ENCODE results near the gene TMEM145. TPM values are rescaled to one million over a fixed set of nuclear protein-coding genes. Genes with fewer than 3 reads are reported as not detected.

The TMEM145 gene
- total RNA-seq, 1 donor, result not detected

GRCh38 chr19:42291435-42291810 is 21.7 kb upstream of the TMEM145 start:
- no peaks in the 10 kb centered on the region for H3K27me3 ChIP-seq (ENCODE audit: insufficient read depth, low read length)
- H3K4me3 ChIP-seq (ENCODE audit: low read length), result no peak overlapping the region
- H3K4me1 ChIP-seq (ENCODE audit: insufficient read depth, low read length), result peaks cover 5% of the 10 kb centered on the region
- H3K9me3 ChIP-seq (ENCODE audit: low read depth, low read length), result no peaks in the 10 kb centered on the region

GRCh38 chr19:42292042-42292960 is 20.8 kb upstream of the TMEM145 start:
- Histone ChIP-seq H3K4me3 (ENCODE audit: low read length) (no peak overlapping the region), H3K27me3 (ENCODE audit: insufficient read depth, low read length) (no peaks in the 10 kb centered on the region), H3K9me3 (ENCODE audit: low read depth, low read length) (no peaks in the 10 kb centered on the region), H3K4me1 (ENCODE audit: insufficient read depth, low read length) (no peaks in the 10 kb centered on the region)

- Histone ChIP-seq H3K4me3 (ENCODE audit: low read length) (no peak overlapping the region), H3K9me3 (ENCODE audit: low read depth, low read length) (no peaks in the 10 kb centered on the region), H3K27me3 (ENCODE audit: insufficient read depth, low read length) (no peaks in the 10 kb centered on the region), H3K4me1 (ENCODE audit: insufficient read depth, low read length) (no peaks in the 10 kb centered on the region)
Observed at GRCh38 chr19:42292963-42293362, 20.1 kb upstream of the TMEM145 start.

GRCh38 chr19:42293540-42293939 is 19.6 kb upstream of the TMEM145 start:
- Histone ChIP-seq H3K9me3 (ENCODE audit: low read depth, low read length) (no peaks in the 10 kb centered on the region), H3K4me3 (ENCODE audit: low read length) (no peak overlapping the region), H3K4me1 (ENCODE audit: insufficient read depth, low read length) (no peaks in the 10 kb centered on the region), H3K27me3 (ENCODE audit: insufficient read depth, low read length) (no peaks in the 10 kb centered on the region)

- Histone ChIP-seq H3K4me3 (ENCODE audit: low read length) (no peak overlapping the region), H3K9me3 (ENCODE audit: low read depth, low read length) (no peaks in the 10 kb centered on the region), H3K27me3 (ENCODE audit: insufficient read depth, low read length) (no peaks in the 10 kb centered on the region), H3K4me1 (ENCODE audit: insufficient read depth, low read length) (no peaks in the 10 kb centered on the region)
Observed at GRCh38 chr19:42293948-42294347, 19.2 kb upstream of the TMEM145 start.

GRCh38 chr19:42294471-42295137 is 18.5 kb upstream of the TMEM145 start:
- no peaks in the 10 kb centered on the region for H3K9me3 ChIP-seq (ENCODE audit: low read depth, low read length)
- H3K4me1 ChIP-seq (ENCODE audit: insufficient read depth, low read length), result no peaks in the 10 kb centered on the region

GRCh38 chr19:42295342-42295741 is 17.8 kb upstream of the TMEM145 start:
- Histone ChIP-seq H3K9me3 (ENCODE audit: low read depth, low read length) (no peaks in the 10 kb centered on the region), H3K4me1 (ENCODE audit: insufficient read depth, low read length) (no peaks in the 10 kb centered on the region), H3K27me3 (ENCODE audit: insufficient read depth, low read length) (no peaks in the 10 kb centered on the region), H3K4me3 (ENCODE audit: low read length) (no peak overlapping the region)

More at GRCh38 chr19:42294471-42295137, 18.5 kb upstream of the TMEM145 start:
- no peaks in the 10 kb centered on the region for H3K27me3 ChIP-seq (ENCODE audit: insufficient read depth, low read length)
- no peak overlapping the region for H3K4me3 ChIP-seq (ENCODE audit: low read length)

GRCh38 chr19:42295831-42296525 is 17.1 kb upstream of the TMEM145 start:
- no peak overlapping the region for H3K4me3 ChIP-seq (ENCODE audit: low read length)

GRCh38 chr19:42297039-42297438 is 16.1 kb upstream of the TMEM145 start:
- Histone ChIP-seq H3K4me3 (ENCODE audit: low read length) (no peak overlapping the region), H3K27me3 (ENCODE audit: insufficient read depth, low read length) (no peaks in the 10 kb centered on the region), H3K9me3 (ENCODE audit: low read depth, low read length) (no peaks in the 10 kb centered on the region), H3K4me1 (ENCODE audit: insufficient read depth, low read length) (peaks cover 8% of the 10 kb centered on the region)

More at GRCh38 chr19:42295831-42296525, 17.1 kb upstream of the TMEM145 start:
- Histone ChIP-seq H3K27me3 (ENCODE audit: insufficient read depth, low read length) (no peaks in the 10 kb centered on the region), H3K4me1 (ENCODE audit: insufficient read depth, low read length) (no peaks in the 10 kb centered on the region), H3K9me3 (ENCODE audit: low read depth, low read length) (no peaks in the 10 kb centered on the region)

- Histone ChIP-seq H3K9me3 (ENCODE audit: low read depth, low read length) (no peaks in the 10 kb centered on the region), H3K4me1 (ENCODE audit: insufficient read depth, low read length) (peaks cover 20% of the 10 kb centered on the region), H3K4me3 (ENCODE audit: low read length) (peak within 1 kb of the TSS; percentile 56), H3K27me3 (ENCODE audit: insufficient read depth, low read length) (no peaks in the 10 kb centered on the region)
Observed at GRCh38 chr19:42301646-42302203, 11.4 kb upstream of the TMEM145 start, which contains the start of gene PRR19. PRR19 (plus strand) TSS chr19:42302132; CDS start chr19:42309585, 7,453 bp downstream.

GRCh38 chr19:42303101-42303464 is 10.0 kb upstream of the TMEM145 start:
- Histone ChIP-seq H3K27me3 (ENCODE audit: insufficient read depth, low read length) (no peaks in the 10 kb centered on the region), H3K9me3 (ENCODE audit: low read depth, low read length) (no peaks in the 10 kb centered on the region), H3K4me3 (ENCODE audit: low read length) (no peak overlapping the region), H3K4me1 (ENCODE audit: insufficient read depth, low read length) (peaks cover 20% of the 10 kb centered on the region)

GRCh38 chr19:42303876-42304275 is 9.2 kb upstream of the TMEM145 start:
- Histone ChIP-seq H3K27me3 (ENCODE audit: insufficient read depth, low read length) (no peaks in the 10 kb centered on the region), H3K9me3 (ENCODE audit: low read depth, low read length) (no peaks in the 10 kb centered on the region), H3K4me3 (ENCODE audit: low read length) (no peak overlapping the region), H3K4me1 (ENCODE audit: insufficient read depth, low read length) (peaks cover 20% of the 10 kb centered on the region)

GRCh38 chr19:42306646-42307045 is 6.5 kb upstream of the TMEM145 start:
- peaks cover 4% of the 10 kb centered on the region for H3K27me3 ChIP-seq (ENCODE audit: insufficient read depth, low read length)
- H3K9me3 ChIP-seq (ENCODE audit: low read depth, low read length), result no peaks in the 10 kb centered on the region

GRCh38 chr19:42309686-42310085 is 3.4 kb upstream of the TMEM145 start:
- Histone ChIP-seq H3K9me3 (ENCODE audit: low read depth, low read length) (no peaks in the 10 kb centered on the region), H3K27me3 (ENCODE audit: insufficient read depth, low read length) (peaks cover 23% of the 10 kb centered on the region), H3K4me1 (ENCODE audit: insufficient read depth, low read length) (peaks cover 15% of the 10 kb centered on the region), H3K4me3 (ENCODE audit: low read length) (no peak overlapping the region)

More at GRCh38 chr19:42306646-42307045, 6.5 kb upstream of the TMEM145 start:
- peaks cover 16% of the 10 kb centered on the region for H3K4me1 ChIP-seq (ENCODE audit: insufficient read depth, low read length)
- H3K4me3 ChIP-seq (ENCODE audit: low read length), result no peak overlapping the region

GRCh38 chr19:42311657-42312056 is 1.5 kb upstream of the TMEM145 start:
- Histone ChIP-seq H3K27me3 (ENCODE audit: insufficient read depth, low read length) (peaks cover 23% of the 10 kb centered on the region), H3K4me3 (ENCODE audit: low read length) (no peak overlapping the region), H3K4me1 (ENCODE audit: insufficient read depth, low read length) (peaks cover 15% of the 10 kb centered on the region), H3K9me3 (ENCODE audit: low read depth, low read length) (no peaks in the 10 kb centered on the region)
